ENCODE data around the gene SMNDC1. TPM values are rescaled to one million over a fixed set of nuclear protein-coding genes. Genes with fewer than 3 reads are reported as not detected.
A peak's percentile ranks its signal among the peaks of the same experiment; 100 is the strongest.

Gene SMNDC1
- total RNA-seq, 6 donors from 2014 or later = 13.5 to 28.2 (median 22.9) TPM

DNA sequence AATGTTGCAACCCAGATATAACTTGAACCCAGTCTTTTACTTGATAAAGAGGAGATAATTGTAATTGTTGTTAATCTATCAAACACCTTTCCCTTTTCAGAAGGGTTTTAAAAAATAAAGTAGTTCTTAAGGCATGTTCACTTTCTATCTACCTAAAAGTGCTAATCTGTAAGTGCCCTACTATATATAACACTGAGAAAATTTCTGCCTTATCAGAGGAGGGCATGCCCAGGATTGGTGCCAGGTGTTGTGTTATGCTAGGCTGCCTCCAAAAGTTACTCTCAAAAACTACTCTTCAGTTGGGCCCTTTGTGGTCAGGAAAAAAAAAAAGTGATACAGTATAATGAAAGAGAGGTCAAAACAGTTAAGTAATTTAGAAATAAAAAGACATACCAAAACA lies 36.3 kb downstream of the SMNDC1 start:
- TF ChIP-seq EP300 (IDR thresholded peaks at IDR 0.05) (no peak), CTCF (IDR thresholded peaks at IDR 0.05) (no peak), POLR2AphosphoS5 (IDR thresholded peaks at IDR 0.05) (no peak), POLR2A (IDR thresholded peaks at IDR 0.05) (no peak)
- DNase-seq = peak in 1 of 2 donors; percentile 29
- H3K4me3 ChIP-seq = no peak overlapping the region
- H3K4me1 ChIP-seq = peaks cover 17 to 27% (median 24%) of the 10 kb centered on the region in 4 donors
- no peaks in the 10 kb centered on the region for H3K27me3 ChIP-seq
- H3K9me3 ChIP-seq = no peaks in the 10 kb centered on the region
- no peaks in the 10 kb centered on the region for H3K36me3 ChIP-seq
- no peak for ATAC-seq (ENCODE audit: low FRiP score in 2 of 2)
- peak overlapping the region in 1 of 4 donors; percentile 75 for H3K27ac ChIP-seq

DNA sequence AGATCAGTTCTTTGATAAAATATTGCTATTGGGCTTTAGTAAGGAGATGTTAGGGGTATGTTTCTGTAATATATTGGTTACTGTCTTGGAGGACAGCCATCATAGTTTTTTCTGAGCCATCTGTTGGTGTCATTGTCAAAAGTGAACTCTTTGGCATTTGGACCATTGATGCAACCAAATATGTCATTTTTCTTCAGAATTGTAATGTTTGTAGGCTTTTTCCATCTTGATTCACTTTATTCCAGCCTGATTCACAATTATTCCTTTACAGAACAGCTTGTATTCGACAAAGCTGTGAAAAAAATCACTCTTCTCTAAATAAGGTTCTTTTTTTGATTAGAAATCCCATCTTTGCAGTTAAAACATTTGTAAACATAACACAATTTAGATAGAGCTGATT lies 37.4 kb downstream of the SMNDC1 start:
- no peak overlapping the region for H3K4me3 ChIP-seq
- no peaks in the 10 kb centered on the region for H3K36me3 ChIP-seq
- no peaks in the 10 kb centered on the region for H3K27me3 ChIP-seq
- H3K9me3 ChIP-seq = no peaks in the 10 kb centered on the region
- H3K4me1 ChIP-seq = peaks cover 12 to 27% (median 21%) of the 10 kb centered on the region in 4 donors
- 94 to 98% methylated on average over 1 of the region's 1 CpG for WGBS, 2 donors
- no peak for ATAC-seq (ENCODE audit: low FRiP score in 2 of 2)
- TF ChIP-seq CTCF (IDR thresholded peaks at IDR 0.05) (no peak), POLR2A (IDR thresholded peaks at IDR 0.05) (no peak), EP300 (IDR thresholded peaks at IDR 0.05) (no peak), POLR2AphosphoS5 (IDR thresholded peaks at IDR 0.05) (no peak)
- DNase-seq = no peak
- no peak overlapping the region for H3K27ac ChIP-seq

GRCh38 chr10:110265573-110266193 lies 39.0 kb downstream of the SMNDC1 start:
- H3K4me1 ChIP-seq = peaks cover 12 to 27% (median 24%) of the 10 kb centered on the region in 4 donors
- DNase-seq (no peak), ATAC-seq (ENCODE audit: low FRiP score in 2 of 2) (no peak)
- H3K9me3 ChIP-seq = no peaks in the 10 kb centered on the region
- no peaks in the 10 kb centered on the region for H3K27me3 ChIP-seq
- H3K36me3 ChIP-seq = no peaks in the 10 kb centered on the region
- 94 to 97% methylated on average over 4 of the region's 4 CpGs for WGBS, 2 donors
- TF ChIP-seq CTCF (IDR thresholded peaks at IDR 0.05) = no peak
- TF ChIP-seq POLR2AphosphoS5 (IDR thresholded peaks at IDR 0.05) = no peak
- TF ChIP-seq POLR2A (IDR thresholded peaks at IDR 0.05) = no peak
- no peak for TF ChIP-seq EP300 (IDR thresholded peaks at IDR 0.05)
- no peak overlapping the region for H3K4me3 ChIP-seq
- H3K27ac ChIP-seq = no peak overlapping the region

DNA sequence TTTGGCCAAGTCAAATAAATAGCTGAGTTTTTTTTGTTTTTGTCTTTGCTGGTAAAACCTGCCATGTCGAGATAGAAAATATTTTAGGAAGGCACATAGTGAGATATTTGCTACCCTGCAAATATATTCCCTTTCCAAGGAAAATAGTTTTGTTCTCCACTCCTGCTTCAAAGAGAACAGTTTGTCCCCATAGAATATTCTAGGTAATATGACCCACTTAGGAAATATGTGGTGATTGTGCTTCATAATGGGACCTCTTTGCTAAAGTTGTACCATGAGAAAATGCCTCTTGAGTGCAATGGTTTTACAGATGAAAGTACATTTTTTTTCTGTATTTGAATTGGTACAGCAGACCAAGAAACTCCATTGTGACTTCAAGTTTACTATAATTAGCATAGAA lies 41.6 kb downstream of the SMNDC1 start:
- Histone ChIP-seq H3K36me3 (no peaks in the 10 kb centered on the region), H3K4me3 (no peak overlapping the region), H3K9me3 (no peaks in the 10 kb centered on the region), H3K27ac (peak overlapping the region in 1 of 4 donors; percentile 42), H3K4me1 (peaks cover 0 to 7% (median 4%) of the 10 kb centered on the region in 4 donors), H3K27me3 (no peaks in the 10 kb centered on the region)
- DNase-seq (no peak), ATAC-seq (ENCODE audit: low FRiP score in 2 of 2) (no peak)
- TF ChIP-seq CTCF (IDR thresholded peaks at IDR 0.05) (no peak), POLR2AphosphoS5 (IDR thresholded peaks at IDR 0.05) (no peak), EP300 (IDR thresholded peaks at IDR 0.05) (peak in 1 of 4 donors; percentile 42)
- 51 to 65% methylated on average over 1 of the region's 1 CpG for WGBS, 2 donors
